Measurements from ENCODE around the gene HOXA6. TPM values are rescaled to one million over a fixed set of nuclear protein-coding genes. Genes with fewer than 3 reads are reported as not detected.
A peak's percentile ranks its signal among the peaks of the same experiment; 100 is the strongest.

The HOXA6 gene
- total RNA-seq, 4 donors from 2014 or later, result 1.1 to 13.1 (median 6.4) TPM

DNA sequence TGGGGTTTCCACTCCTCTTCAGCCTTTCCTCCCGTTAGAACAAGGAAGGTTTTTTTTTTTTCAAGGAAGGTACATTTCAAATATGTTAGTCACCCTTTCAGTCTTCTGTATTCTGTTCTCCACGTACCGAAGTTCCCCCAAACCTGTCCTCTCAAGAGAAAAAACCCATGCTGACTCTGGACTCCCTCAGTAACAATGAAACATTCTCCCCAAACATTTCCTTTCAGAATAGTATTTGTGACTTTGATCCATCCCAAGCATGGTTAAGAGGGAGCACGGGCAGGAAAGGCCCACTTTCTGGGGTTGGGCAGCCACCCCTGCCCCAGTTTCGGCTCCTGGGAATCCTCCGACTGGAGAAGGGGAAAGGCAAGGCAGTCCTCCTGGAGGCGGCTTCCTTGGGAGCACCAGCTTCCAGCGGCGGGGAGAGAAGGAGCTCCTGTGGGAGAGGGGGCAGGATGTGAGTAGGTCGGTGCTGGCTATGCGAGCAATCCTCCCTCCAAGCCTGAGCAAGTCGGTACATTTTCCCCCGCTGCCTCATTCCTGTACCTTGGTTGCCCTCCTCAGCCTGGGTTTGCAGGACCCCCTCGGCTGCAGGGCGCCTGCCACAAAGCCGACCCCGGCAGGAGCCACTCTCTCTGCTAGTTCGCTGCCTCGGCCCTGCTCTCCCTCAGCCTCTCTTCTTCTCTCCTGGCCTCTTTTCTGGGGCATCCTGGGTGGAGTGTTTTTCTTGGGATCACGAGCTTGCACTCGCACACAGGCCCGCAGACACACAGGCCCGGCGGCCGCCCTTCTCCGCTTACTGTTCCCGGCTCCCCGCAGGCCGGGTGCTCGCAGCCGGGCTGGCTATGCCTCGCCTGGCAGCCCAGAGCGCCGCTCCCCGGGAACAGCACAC lies 49.6 kb downstream of the HOXA6 start:
- DNase-seq (ENCODE audit: low spot score) (no peak), ATAC-seq (ENCODE audit: low FRiP score) (no peak)
- TF ChIP-seq, protein P1, sequence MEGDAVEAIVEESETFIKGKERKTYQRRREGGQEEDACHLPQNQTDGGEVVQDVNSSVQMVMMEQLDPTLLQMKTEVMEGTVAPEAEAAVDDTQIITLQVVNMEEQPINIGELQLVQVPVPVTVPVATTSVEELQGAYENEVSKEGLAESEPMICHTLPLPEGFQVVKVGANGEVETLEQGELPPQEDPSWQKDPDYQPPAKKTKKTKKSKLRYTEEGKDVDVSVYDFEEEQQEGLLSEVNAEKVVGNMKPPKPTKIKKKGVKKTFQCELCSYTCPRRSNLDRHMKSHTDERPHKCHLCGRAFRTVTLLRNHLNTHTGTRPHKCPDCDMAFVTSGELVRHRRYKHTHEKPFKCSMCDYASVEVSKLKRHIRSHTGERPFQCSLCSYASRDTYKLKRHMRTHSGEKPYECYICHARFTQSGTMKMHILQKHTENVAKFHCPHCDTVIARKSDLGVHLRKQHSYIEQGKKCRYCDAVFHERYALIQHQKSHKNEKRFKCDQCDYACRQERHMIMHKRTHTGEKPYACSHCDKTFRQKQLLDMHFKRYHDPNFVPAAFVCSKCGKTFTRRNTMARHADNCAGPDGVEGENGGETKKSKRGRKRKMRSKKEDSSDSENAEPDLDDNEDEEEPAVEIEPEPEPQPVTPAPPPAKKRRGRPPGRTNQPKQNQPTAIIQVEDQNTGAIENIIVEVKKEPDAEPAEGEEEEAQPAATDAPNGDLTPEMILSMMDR (IDR thresholded peaks at IDR 0.05), result no peak

DNA sequence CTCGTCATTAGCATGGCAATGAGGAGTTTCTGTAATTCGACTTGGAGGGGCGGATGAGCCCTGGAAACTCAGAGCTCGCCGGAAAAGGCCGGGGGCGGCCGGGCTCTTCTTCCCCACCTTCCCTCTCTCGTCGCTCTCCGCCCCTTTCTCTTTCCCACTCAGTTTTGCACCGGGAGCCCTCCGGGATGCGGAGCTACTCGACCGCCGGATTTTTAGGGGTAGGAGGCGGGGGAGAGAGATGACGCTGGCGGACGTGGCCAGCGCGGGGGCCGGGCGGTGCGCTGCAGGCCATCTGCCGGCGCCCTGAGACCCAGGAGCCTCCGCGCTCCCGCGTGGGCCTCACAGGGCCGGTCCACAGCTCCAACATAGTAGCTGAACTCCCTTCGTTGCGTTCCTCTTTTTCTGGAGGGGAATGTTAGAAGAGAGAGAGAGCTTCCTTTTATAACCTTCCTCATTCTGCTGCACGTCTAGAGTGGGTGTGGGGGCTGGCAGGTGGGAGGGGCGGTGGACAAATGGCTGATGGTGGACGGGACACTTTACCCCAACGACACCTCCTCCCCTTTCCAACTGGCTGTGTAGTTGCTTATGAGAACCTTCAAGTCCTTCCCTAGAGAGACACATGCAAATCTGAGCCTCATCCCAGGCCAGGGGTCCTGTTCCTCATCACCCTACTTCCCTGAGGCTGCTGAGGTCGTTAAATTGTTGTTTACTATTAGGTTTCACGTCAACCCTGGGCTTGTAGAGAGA lies 50.6 kb downstream of the HOXA6 start:
- peak; percentile 35 for ATAC-seq (ENCODE audit: low FRiP score)
- DNase-seq (ENCODE audit: low spot score), result no peak
- TF ChIP-seq, protein P1 (IDR thresholded peaks at IDR 0.05), result no peak

DNA sequence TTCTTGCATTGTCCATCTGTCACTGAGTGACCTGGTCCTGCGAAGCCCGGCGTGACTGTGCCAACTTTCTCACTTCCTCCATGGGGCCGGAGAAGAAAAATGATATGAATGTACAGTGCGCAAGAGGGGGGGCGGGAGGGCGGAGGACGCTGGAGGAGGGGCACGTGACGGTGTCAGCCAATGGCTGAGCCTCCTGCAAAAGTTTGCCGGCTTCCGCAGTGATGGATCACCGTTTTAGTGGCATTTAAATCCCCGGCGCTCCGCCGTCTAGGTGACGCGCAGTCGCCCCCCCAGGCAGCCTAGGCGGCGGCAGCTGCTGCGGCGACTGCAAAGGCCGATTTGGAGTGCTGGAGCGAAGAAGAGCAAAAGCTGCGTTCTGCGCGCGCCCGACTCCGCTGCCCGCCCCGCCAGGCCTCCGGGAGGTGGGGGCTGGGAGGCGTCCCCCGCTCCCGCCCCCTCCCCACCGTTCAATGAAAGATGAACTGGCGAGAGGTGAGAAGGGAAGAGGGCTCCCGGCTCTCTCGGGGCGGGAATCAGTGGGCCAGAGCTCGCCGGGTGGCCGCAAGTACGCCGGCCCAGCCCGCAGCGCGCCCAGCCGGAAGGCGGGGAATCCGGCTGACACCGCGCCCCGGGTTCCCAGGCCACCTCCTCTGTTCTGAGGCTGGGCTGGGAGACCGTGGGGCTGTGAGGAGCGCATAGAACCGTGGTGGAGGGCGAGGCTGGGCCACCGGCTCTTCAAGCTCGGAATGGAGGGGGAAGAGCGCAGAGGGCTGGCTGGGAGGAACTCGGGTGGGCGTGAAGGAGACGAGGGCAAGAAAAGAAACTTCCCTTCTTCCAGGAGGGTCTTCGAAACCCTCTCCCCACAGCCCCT lies 51.4 kb downstream of the HOXA6 start, which contains the start of gene HOXA1:
Gene HOXA1 (minus strand): TSS at position 104 of the 871 bp plus-strand sequence. CDS start 88 bp downstream, at position 16.
- ATAC-seq (ENCODE audit: low FRiP score) (peak; percentile 68), DNase-seq (ENCODE audit: low spot score) (peak; percentile 54)
- TF ChIP-seq, protein P1 (IDR thresholded peaks at IDR 0.05), result no peak

Small RNA genes lying within 50 kb of the gene (small RNA-seq; reads per million reads assigned to genes)
- not detected for gene AC004080.5
- not detected for gene RF01977
- gene RF02140, result not detected
- gene RF02141, result not detected

Other genes starting within 250 kb of the HOXA6 start
- gene HOXA1, start 51.8 kb downstream of the HOXA6 start, total RNA-seq, result under 1 TPM; 0.56 to 0.84 (median 0.77) TPM
- 1 to 10 TPM; 1.1 to 3.5 (median 1.5) TPM for gene HOXA2, start 45.1 kb downstream of the HOXA6 start, total RNA-seq
- 1 to 10 TPM; 1.6 to 5.7 (median 3.1) TPM for gene HOXA4, start 17.0 kb downstream of the HOXA6 start, total RNA-seq
- gene HOXA5, start 4.1 kb downstream of the HOXA6 start, total RNA-seq, result 10 to 100 TPM; 10.4 to 39.4 (median 26.5) TPM
- 10 to 100 TPM in 1 of 4 donors, 1 to 10 TPM in 3; 1.8 to 11.0 (median 4.3) TPM for gene HOXA3, start 4.8 kb upstream of the HOXA6 start, total RNA-seq
- gene HOXA7, start 8.9 kb upstream of the HOXA6 start, total RNA-seq, result 1 to 10 TPM; 4.6 to 6.1 (median 5.3) TPM
- 1 to 10 TPM in 2 of 4 donors, under 1 TPM in 1, not detected in 1; 0.19 to 2.4 (median 1.0) TPM for gene HOXA9, start 17.8 kb upstream of the HOXA6 start, total RNA-seq
- 1 to 10 TPM in 2 of 4 donors, under 1 TPM in 2; 0.56 to 1.9 (median 1.2) TPM for gene HOXA10, start 26.5 kb upstream of the HOXA6 start, total RNA-seq
- gene HOXA11, start 37.5 kb upstream of the HOXA6 start, total RNA-seq, result not detected
- not detected for gene HOXA13, start 52.3 kb upstream of the HOXA6 start, total RNA-seq
- gene EVX1, start 95.0 kb upstream of the HOXA6 start, total RNA-seq, result not detected